Vagina (tissue), 2 donors: Measurements from ENCODE around the gene TMEM255B.

ENCODE experiments used
- POLR2AphosphoS5 ChIP-seq, 2 donors: sonication (generic); formaldehyde crosslinking; IDR thresholded peaks; one replicate each; pipeline ENCODE4 v1.9.0; 2017; ENCODE audit warnings: antibody characterized with exemption in 2 of 2, mild to moderate bottlenecking in 2 of 2, low read depth in 1 of 2; ENCODE audit not compliant: insufficient read depth in 1 of 2
- TF ChIP-seq, protein P1 (sequence below), 3 experiments: fragments of 450-650 bp in 2 of 3; fragments of 200-600 bp in 1 of 3; sonication (generic) in 1 of 3; IDR thresholded peaks; one replicate each; pipeline ENCODE4 v1.5.1; 2017 to 2019; ENCODE audit warnings: antibody characterized with exemption in 3 of 3, mild to moderate bottlenecking in 2 of 3, moderate library complexity in 2 of 3

DNA sequence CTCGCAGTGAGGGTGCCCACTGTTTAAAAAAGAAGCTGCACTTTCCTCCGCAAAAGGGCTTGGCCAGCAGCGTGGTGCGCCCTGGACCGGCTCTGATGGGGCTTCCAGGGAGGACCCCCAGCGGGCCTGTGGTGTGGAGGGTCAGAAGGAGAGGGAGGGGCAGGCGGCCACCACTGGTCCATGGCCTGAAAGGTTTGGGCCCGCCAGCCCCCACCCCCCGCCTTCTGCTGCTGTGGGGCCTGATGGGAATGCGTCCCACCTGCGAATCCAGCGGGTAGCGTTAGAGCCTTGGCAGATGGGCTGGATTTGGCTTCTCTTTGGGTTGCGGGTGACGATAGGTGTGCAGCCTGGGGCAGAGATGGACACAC lies 34.7 kb downstream of the TMEM255B start:
- TF ChIP-seq POLR2AphosphoS5 (IDR thresholded peaks at IDR 0.05; ENCODE audit: insufficient read depth in 1 of 2, low read depth in 1 of 2), result no peak
- TF ChIP-seq, protein P1, sequence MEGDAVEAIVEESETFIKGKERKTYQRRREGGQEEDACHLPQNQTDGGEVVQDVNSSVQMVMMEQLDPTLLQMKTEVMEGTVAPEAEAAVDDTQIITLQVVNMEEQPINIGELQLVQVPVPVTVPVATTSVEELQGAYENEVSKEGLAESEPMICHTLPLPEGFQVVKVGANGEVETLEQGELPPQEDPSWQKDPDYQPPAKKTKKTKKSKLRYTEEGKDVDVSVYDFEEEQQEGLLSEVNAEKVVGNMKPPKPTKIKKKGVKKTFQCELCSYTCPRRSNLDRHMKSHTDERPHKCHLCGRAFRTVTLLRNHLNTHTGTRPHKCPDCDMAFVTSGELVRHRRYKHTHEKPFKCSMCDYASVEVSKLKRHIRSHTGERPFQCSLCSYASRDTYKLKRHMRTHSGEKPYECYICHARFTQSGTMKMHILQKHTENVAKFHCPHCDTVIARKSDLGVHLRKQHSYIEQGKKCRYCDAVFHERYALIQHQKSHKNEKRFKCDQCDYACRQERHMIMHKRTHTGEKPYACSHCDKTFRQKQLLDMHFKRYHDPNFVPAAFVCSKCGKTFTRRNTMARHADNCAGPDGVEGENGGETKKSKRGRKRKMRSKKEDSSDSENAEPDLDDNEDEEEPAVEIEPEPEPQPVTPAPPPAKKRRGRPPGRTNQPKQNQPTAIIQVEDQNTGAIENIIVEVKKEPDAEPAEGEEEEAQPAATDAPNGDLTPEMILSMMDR (IDR thresholded peaks at IDR 0.05), result no peak
